ENCODE measurements around the gene NCOA7.

DNA sequence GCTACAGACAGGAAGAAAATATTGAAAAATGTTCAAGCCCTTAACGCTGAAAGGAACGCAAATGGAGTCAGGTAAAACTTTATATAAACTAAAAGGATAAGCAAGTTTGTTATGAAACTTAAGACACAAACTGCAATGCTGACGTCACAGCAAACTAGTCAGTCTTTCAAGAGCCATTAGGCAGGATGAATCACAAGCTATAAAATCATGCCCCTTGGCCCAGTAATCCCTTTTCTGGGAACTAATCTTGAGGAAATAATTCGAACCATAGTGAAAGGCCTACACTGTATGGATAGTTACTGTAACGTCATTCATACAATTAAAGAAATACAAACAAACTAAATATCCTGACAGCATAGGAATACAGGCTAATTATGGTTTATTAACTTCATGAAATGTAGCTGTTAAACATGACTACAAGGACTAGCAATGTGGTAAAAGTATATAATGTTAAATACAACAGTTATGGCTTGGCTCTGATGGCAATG is 123.1 kb downstream of the NCOA7 start:
- TF ChIP-seq CTCF (IDR thresholded peaks at IDR 0.05) (no peak), POLR2AphosphoS5 (IDR thresholded peaks at IDR 0.05) (peak in 1 of 2 donors; percentile 64)

Measured in upper lobe of left lung (tissue), 4 donors.